Spleen (tissue), 11 donors: ENCODE data around the gene APOA4. TPM values are rescaled to one million over a fixed set of nuclear protein-coding genes. Genes with fewer than 3 reads are reported as not detected.

Experiments used
- DNase-seq: peaks from one replicate; pipeline ENCODE4 v3.0.0-alpha.2; 2020
- H3K27ac ChIP-seq, 8 donors: fragments of 200-600 bp; sonication (generic) in 7 of 8; 1 replicate in 4 of 8; 2 replicates in 4 of 8; pipeline versions ENCODE4 v1.5.0 to v1.8.0; 2016 to 2021; ENCODE audit warnings: inconsistent platforms in 4 of 8, mild to moderate bottlenecking in 4 of 8, moderate library complexity in 1 of 8
- H3K27me3 ChIP-seq, 7 donors: fragments of 200-600 bp; sonication (generic) in 6 of 7; replicated peaks in 1 of 7; 1 replicate in 4 of 7; 2 replicates in 3 of 7; pipeline versions ENCODE4 v1.5.0 to v1.8.0; 2016 to 2021; ENCODE audit warnings: inconsistent platforms in 3 of 7, mild to moderate bottlenecking in 1 of 7
- H3K36me3 ChIP-seq, 6 donors: fragments of 200-600 bp; sonication (generic) in 5 of 6; 1 replicate in 4 of 6; 2 replicates in 2 of 6; pipeline versions ENCODE4 v1.5.0 to v1.8.0; 2016 to 2021; ENCODE audit warnings: inconsistent platforms in 2 of 6
- H3K4me1 ChIP-seq, 6 donors: fragments of 200-600 bp; sonication (generic) in 5 of 6; 1 replicate in 3 of 6; 2 replicates in 3 of 6; pipeline versions ENCODE4 v1.5.0 to v1.8.0; 2016 to 2021; ENCODE audit warnings: inconsistent platforms in 3 of 6
- H3K4me3 ChIP-seq, 8 donors: fragments of 200-600 bp; sonication (generic) in 7 of 8; 1 replicate in 4 of 8; 2 replicates in 4 of 8; pipeline versions ENCODE4 v1.5.0 to v1.8.0; 2016 to 2021; ENCODE audit warnings: inconsistent platforms in 4 of 8, mild to moderate bottlenecking in 4 of 8, moderate library complexity in 2 of 8
- H3K9me3 ChIP-seq, 8 donors: fragments of 200-600 bp; sonication (generic) in 7 of 8; 1 replicate in 4 of 8; 2 replicates in 4 of 8; pipeline versions ENCODE4 v1.5.0 to v1.8.0; 2016 to 2021; ENCODE audit warnings: inconsistent platforms in 4 of 8
- CTCF ChIP-seq, 11 experiments: fragments of 200-600 bp in 7 of 11; fragments of 450-650 bp in 4 of 11; sonication (generic) in 4 of 11; IDR thresholded peaks in 8 of 11; conservative IDR thresholded peaks in 3 of 11; 1 replicate in 7 of 11; 2 replicates in 4 of 11; pipeline versions ENCODE4 v1.4.0 to v1.8.0; 2016 to 2021; ENCODE audit warnings: antibody characterized with exemption in 11 of 11, inconsistent platforms in 4 of 11, mild to moderate bottlenecking in 1 of 11
- POLR2A ChIP-seq, 3 donors: fragments of 450-650 bp; IDR thresholded peaks; one replicate each; pipeline ENCODE4 v1.5.1; 2017; ENCODE audit warnings: antibody characterized with exemption in 3 of 3, mild to moderate bottlenecking in 1 of 3
- POLR2AphosphoS5 ChIP-seq, 3 donors: sonication (generic); formaldehyde crosslinking; IDR thresholded peaks; one replicate each; pipeline ENCODE4 v1.5.1; 2017; ENCODE audit warnings: antibody characterized with exemption in 3 of 3
- WGBS, 5 donors: extraction: QIAGEN DNeasy Blood & Tissue Kit in 3 of 5; methylation state at CpG; one replicate each; pipeline versions ENCODE4 v1.1.5 to v1.1.7; 2013 to 2018; 5-methylcytosine and 5-hydroxymethylcytosine counted together
- intact Hi-C: fragments of 100-400 bp; cut with DNase I; formaldehyde crosslinking; loops from one replicate; pipeline ENCODE4 v1.15.0; 2023; ENCODE audit warnings: low total_unique reads
- polyA plus RNA-seq, 3 donors: library from polyadenylated mRNA; stranded (reverse); fragments of 200-250 nt; gene quantifications; one replicate each; pipeline ENCODE4 v1.2.1, GENCODE V29; 2013
- total RNA-seq, 7 donors: library from RNA; depleted of rRNA in 3 of 7; stranded (reverse); fragments of >200 nt in 3 of 7; fragmentation: NEBNext Ultra II Directional in 4 of 7; extraction: Animal tissue kit (Norgen Biotek cat#: 25700) in 4 of 7; gene quantifications; one replicate each; pipeline versions ENCODE4 v1.1.0 to v1.2.1, GENCODE V29; 2016 to 2021
- donor health status: healthy with polysubstance abuse.
- donor health status: DM: no; HTN: no; CAD: no; lungs with moderate emphysema.
- donor health status: DM: no; HTN: no; CAD: no.
- donor health status: Bipolar disorder and iron deficiency.
- donor health status: healthy.
- donor health status: DM: no; HTN: no; CAD: no.
- donor health status: DM: yes; HTN: yes; CAD: no.

APOA4 gene
- total and polyA plus RNA-seq, 10 donors = 0.05 to 0.16 TPM; not detected in 8

GRCh38 chr11:116791002-116791812, 31.9 kb downstream of the APOA4 start:
- DNase-seq = peak; percentile 92

GRCh38 chr11:116790167-116791001, 32.7 kb downstream of the APOA4 start:
- no peak for TF ChIP-seq CTCF (IDR thresholded peaks at IDR 0.05 in 8 of 11, conservative IDR thresholded peaks at IDR 0.05 in 3 of 11)
- 87 to 93% (median 87%) methylated on average over 28 to 53 of the region's 53 CpGs for WGBS, 5 donors
- intact Hi-C loops = loop anchor here (2.0 kb wide), 1 partner anchor 316 kb away; no protein-coding TSS in a partner anchor
- Histone ChIP-seq H3K4me3 (no peak overlapping the region), H3K27ac (no peak overlapping the region), H3K27me3 (peaks cover 0 to 19% (median 0%) of the 10 kb centered on the region in 7 donors), H3K36me3 (peaks cover 0 to 15% (median 9%) of the 10 kb centered on the region in 6 donors), H3K9me3 (no peaks in the 10 kb centered on the region), H3K4me1 (peaks cover 14 to 47% (median 35%) of the 10 kb centered on the region in 6 donors)
- peak; percentile 80 for DNase-seq

More at GRCh38 chr11:116791002-116791812, 31.9 kb downstream of the APOA4 start:
- Histone ChIP-seq H3K36me3 (peaks cover 0 to 6% (median 3%) of the 10 kb centered on the region in 6 donors), H3K4me1 (peaks cover 11 to 38% (median 32%) of the 10 kb centered on the region in 6 donors), H3K27me3 (peaks cover 0 to 19% (median 0%) of the 10 kb centered on the region in 7 donors), H3K27ac (no peak overlapping the region), H3K4me3 (peak overlapping the region in 1 of 8 donors; percentile 46), H3K9me3 (no peaks in the 10 kb centered on the region)
- intact Hi-C loops = loop anchor here (2.0 kb wide), 1 partner anchor 316 kb away; no protein-coding TSS in a partner anchor
- WGBS, 5 donors = 25 to 31% (median 29%) methylated on average over 21 to 31 of the region's 31 CpGs
- TF ChIP-seq POLR2AphosphoS5 (IDR thresholded peaks at IDR 0.05) = peak in 2 of 3 donors; percentile 43 to 48
- TF ChIP-seq CTCF (IDR thresholded peaks at IDR 0.05 in 8 of 11, conservative IDR thresholded peaks at IDR 0.05 in 3 of 11) = peak; percentile 59 to 95 (median 91)
- no peak for TF ChIP-seq POLR2A (IDR thresholded peaks at IDR 0.05)

GRCh38 chr11:116788975-116789374, 34.1 kb downstream of the APOA4 start:
- intact Hi-C loops = no loop called here

More at GRCh38 chr11:116788975-116789374, 34.1 kb downstream of the APOA4 start:
- Histone ChIP-seq H3K27me3 (peaks cover 0 to 19% (median 0%) of the 10 kb centered on the region in 7 donors), H3K36me3 (peaks cover 0 to 29% (median 23%) of the 10 kb centered on the region in 6 donors), H3K4me3 (peak overlapping the region in 1 of 8 donors; percentile 97), H3K9me3 (no peaks in the 10 kb centered on the region), H3K27ac (no peak overlapping the region), H3K4me1 (peaks cover 14 to 50% (median 35%) of the 10 kb centered on the region in 6 donors)
- WGBS, 5 donors = 82 to 94% (median 86%) methylated on average over 4 of the region's 4 CpGs
- no peak for TF ChIP-seq CTCF (IDR thresholded peaks at IDR 0.05 in 8 of 11, conservative IDR thresholded peaks at IDR 0.05 in 3 of 11)
- no peak for DNase-seq
